Kidney tubule cell (primary cell): ENCODE measurements around the gene PRR29.
"Not testable (repeated sequence)": the region's sequence is repeated elsewhere in the genome, so short reads cannot be mapped to it uniquely, and the experiment has no call there.

Experiments
- DNase-seq: peaks from one replicate; pipeline ENCODE4 v3.0.0-alpha.2; 2018; ENCODE audit warnings: low spot score

The PRR29 gene

GRCh38 chr17:64015447-64015846, 17.3 kb downstream of the PRR29 start:
- DNase-seq: no peak

GRCh38 chr17:64016231-64016784, 18.2 kb downstream of the PRR29 start:
- DNase-seq: no peak

GRCh38 chr17:64016974-64017373, 18.8 kb downstream of the PRR29 start:
- no peak for DNase-seq

- DNase-seq: no peak
Measured at GRCh38 chr17:64017381-64017980, 19.3 kb downstream of the PRR29 start.

GRCh38 chr17:64019551-64019961, 21.4 kb downstream of the PRR29 start:
- DNase-seq: not testable (repeated sequence)

- DNase-seq: peak; percentile 48
Measured at GRCh38 chr17:64020056-64020766, 22.1 kb downstream of the PRR29 start, which contains the start of gene ICAM2. ICAM2 (minus strand) TSS chr17:64020633; CDS start chr17:64006691, 13,942 bp downstream.

GRCh38 chr17:64022611-64023063, 24.5 kb downstream of the PRR29 start:
- no peak for DNase-seq

GRCh38 chr17:64024215-64024654, 26.1 kb downstream of the PRR29 start:
- DNase-seq: no peak

- peak; percentile 60 for DNase-seq
Measured at GRCh38 chr17:64024781-64025731, 26.9 kb downstream of the PRR29 start.

- peak; percentile 73 for DNase-seq
Measured at GRCh38 chr17:64025732-64026294, 27.7 kb downstream of the PRR29 start.

- peak; percentile 67 for DNase-seq
Measured at GRCh38 chr17:64028874-64029464, 30.8 kb downstream of the PRR29 start.

GRCh38 chr17:64032081-64032480, 33.9 kb downstream of the PRR29 start:
- DNase-seq: peak; percentile 90

GRCh38 chr17:64036198-64036922, 38.2 kb downstream of the PRR29 start:
- DNase-seq: no peak

- DNase-seq: no peak
Measured at GRCh38 chr17:64037180-64037579, 39.0 kb downstream of the PRR29 start.

GRCh38 chr17:64037802-64038201, 39.7 kb downstream of the PRR29 start:
- DNase-seq: no peak

GRCh38 chr17:64038331-64039105, 40.4 kb downstream of the PRR29 start:
- DNase-seq: no peak

GRCh38 chr17:64039106-64039400, 40.9 kb downstream of the PRR29 start:
- DNase-seq: no peak

GRCh38 chr17:64040206-64040605, 42.1 kb downstream of the PRR29 start:
- no peak for DNase-seq

GRCh38 chr17:64041912-64042311, 43.8 kb downstream of the PRR29 start:
- DNase-seq: no peak
